GM19099 (cell line): ENCODE data around the gene PLEKHA5.

Source experiments
- POLR2A ChIP-seq: IDR thresholded peaks from 3 replicates; pipeline ENCODE4 v1.6.1; 2011; ENCODE audit warnings: low read depth; ENCODE audit not compliant: insufficient read length; ENCODE audit errors: extremely low read depth

Gene PLEKHA5

DNA sequence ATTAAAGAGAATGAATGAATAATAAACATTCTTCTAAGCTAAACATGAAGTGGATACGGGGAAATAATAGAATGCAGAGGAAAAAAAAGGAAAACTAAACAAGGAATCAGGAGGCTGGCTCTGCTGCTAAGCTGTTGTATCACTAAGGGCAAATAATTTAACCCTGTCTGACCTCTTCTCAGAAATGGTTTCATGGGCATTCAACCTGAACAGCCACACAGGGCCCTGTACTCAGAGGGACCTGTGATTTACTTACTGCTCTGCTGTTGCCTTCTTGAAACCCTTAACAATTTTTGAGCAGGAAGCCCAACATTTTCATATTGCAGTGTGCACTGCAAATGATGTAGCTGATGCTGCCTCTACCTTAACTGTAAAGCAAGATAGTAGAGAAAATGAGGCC, 14.2 kb upstream of the PLEKHA5 start:
- no peak for TF ChIP-seq POLR2A

DNA sequence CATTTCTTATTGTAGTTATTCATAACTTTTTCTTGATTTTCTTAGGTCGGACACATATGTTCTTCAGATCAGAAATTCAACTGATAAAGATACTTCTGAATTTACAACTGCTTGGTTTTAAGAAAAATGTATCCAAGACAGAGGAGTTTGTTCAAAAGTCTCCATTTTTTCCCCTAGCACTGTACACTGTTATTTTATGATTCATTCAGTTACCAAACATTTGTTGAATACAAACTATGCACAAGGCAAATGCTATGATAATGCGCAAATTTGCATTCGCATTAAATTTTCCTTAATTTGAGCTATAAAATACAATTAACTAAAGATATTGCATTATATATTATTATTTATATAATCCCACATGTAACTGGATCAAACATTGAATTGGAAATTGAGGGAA, 10.1 kb upstream of the PLEKHA5 start:
- no peak for TF ChIP-seq POLR2A

- no peak for TF ChIP-seq POLR2A
These were observed 8.7 kb upstream of the PLEKHA5 start for GRCh38 chr12:19120795-19121194.

DNA sequence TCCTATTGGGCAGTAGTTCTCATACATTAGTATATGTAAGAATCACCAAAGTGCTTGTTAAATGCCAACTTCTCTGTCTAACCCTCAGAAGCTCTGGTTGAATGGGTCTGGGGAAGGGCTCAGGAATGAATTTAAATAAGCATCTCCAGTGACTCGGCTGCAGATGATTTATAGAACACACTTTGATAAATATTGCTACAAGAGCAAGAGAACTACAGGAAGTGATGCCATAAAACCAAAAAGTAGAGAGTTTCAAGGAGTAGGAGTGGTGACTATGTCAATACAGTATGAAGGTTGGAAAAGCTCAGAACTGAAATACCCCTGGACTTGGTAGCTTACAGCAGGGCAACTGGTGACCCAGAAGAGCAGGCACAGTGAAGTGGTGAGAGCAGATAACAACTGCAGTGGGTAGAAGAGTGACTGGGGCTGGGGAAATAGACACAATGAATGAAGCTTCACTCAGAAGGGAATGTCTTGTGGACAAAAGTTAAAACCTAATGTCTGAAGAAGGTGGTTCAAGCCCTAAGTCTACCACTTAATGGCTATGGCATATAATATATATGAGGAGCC, 8.0 kb upstream of the PLEKHA5 start:
- TF ChIP-seq POLR2A, result no peak

DNA sequence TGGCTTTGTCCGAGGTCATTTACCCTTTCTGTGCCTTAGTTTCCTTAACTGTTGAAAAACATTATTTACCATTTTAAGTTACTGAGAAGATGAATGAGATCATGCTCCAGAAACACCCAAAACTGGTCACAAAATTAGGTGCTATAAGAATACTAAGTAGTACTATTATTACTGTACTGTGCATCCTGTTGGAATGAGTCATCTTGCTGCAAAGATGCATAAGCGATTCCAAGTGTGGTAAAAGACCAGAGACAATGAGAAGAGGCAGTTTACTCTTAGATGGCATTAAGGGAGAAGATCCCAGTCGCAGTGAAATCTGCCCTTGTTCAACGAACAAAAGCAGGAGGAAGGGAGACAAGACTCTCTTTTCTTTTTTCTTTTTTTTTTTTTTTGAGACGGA, 4.2 kb upstream of the PLEKHA5 start:
- TF ChIP-seq POLR2A, result no peak

GRCh38 chr12:19127270-19127669, 2.3 kb upstream of the PLEKHA5 start:
- no peak for TF ChIP-seq POLR2A

GRCh38 chr12:19128485-19128884, 1.0 kb upstream of the PLEKHA5 start:
- TF ChIP-seq POLR2A, result no peak

DNA sequence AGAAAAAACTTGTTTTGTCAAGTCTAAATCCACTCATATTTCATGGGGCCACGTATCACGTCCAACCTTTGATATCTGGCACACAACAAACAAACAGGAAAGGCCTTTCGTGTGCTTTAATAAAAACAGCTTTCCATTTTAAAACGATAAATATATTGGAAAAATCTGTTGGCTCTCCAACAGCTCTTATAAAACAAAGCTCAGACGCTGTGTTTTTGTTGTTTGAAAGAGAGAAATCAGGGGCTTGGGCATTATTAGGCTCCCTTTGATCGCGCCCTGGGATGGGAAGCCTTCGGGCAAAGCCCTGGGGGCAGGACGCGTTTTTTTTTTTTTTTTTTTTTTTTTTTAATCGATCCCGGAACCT, 429 bp upstream of the PLEKHA5 start:
- TF ChIP-seq POLR2A, result no peak

- TF ChIP-seq POLR2A, result no peak
These were observed 891 bp downstream of the PLEKHA5 start for GRCh38 chr12:19130224-19131024.

- TF ChIP-seq POLR2A, result no peak
These were observed 1.5 kb downstream of the PLEKHA5 start for GRCh38 chr12:19131025-19131444.

DNA sequence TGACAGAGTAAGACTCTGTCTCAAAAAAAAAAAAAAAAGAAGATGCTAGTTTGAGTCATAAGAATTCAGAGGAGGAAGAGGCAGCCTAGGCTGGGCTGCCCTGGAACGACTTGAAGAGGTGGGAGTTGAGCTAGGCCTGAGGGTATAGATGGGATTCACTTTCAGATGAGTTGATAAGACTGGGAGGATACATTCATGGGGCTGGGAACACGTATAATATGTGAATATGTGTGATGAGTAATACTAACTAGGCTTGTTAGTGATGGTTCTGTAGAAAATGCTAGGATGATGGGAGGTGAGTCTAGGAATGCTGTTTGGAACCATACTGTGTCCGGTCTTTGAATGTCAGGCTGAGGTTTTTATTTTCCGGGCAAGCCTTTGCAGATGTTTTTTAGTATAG, 9.0 kb downstream of the PLEKHA5 start:
- TF ChIP-seq POLR2A, result no peak

DNA sequence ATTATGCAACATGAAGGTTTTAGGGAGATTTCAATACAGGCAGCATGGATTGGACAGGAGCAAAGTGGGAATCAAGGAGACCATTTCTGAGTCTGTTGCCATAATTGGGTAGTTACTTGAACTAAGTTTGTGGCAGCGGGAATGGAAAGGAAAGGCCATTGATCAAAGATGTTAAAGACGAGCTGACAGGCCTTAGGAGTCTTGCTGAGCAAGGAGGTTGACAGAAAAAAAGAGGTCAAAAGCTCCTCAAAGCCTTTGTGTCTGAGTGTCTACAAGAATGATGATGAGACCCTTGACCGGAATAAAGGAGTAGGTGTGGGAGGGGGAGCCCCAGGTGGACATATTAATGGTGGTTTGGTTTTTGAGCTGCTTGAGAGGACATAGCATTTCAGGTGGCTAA, 9.4 kb downstream of the PLEKHA5 start:
- no peak for TF ChIP-seq POLR2A

DNA sequence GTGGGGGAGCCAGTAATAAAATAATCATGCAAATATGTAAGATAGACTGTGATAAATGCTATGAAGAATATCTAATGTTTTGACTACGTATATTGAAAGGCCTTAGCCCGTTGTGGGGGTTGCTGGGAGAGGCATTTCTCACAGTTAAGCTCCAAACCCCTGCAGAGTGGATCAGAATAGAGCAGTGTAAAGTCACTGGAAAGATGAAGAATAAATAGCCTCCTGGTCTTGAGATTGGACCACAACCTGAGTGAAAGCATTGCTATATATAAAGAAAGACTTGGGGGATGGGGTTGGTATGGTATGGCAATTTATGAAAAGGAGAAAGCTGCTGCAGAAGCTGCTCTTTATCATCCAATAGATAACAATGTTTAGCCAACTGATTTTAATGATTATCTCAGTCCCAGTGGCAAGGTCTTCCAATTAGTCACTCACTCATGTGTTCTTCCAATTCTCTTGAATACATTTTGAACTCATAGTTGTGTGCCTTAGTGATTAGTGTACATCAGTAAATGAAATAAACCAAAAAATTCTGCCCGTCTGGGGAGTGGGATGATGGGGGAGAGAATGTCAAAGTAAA, 10.2 kb downstream of the PLEKHA5 start:
- no peak for TF ChIP-seq POLR2A

DNA sequence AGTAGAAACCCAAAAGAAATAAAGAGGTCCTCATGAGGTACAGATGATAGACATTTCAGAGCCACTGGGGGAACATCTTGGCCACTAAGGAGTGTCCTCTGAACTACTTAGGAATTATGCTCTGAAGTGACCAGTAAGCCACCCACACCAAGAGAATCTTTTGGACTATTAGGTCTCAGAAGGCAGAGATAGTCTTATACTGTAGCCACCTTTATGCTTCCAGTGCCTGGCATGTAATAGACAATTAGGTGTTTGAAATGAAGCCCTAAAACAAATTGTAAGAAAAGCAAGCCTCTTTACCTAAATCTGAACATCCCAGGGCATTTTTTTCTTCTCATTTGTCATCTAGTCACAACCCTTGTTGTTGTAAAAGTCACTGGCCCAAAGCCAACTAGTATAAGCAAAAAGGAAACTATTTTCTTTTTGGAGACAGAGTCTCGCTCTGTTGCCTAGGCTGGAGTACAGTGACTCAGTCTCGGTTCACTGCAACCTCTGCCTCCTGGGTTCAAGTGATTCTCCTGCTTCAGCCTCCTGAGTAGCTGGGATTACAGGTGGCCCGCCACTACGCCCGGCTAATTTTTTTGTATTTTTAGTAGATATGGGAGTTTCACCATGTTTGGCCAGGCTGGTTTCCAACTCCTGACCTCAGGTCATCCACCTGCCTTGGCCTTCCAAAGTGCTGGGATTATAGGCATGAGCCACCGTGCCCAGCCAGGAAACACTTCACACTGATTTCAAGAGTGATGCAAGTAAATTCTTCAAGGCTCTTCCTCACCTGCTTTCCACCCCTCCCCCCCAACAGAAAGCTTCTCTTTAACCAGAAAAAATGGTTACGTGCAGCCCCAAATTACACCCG, 11.1 kb downstream of the PLEKHA5 start:
- TF ChIP-seq POLR2A, result no peak

GRCh38 chr12:19142499-19142898, 13.0 kb downstream of the PLEKHA5 start:
- TF ChIP-seq POLR2A, result no peak

GRCh38 chr12:19144287-19144686, 14.8 kb downstream of the PLEKHA5 start:
- TF ChIP-seq POLR2A, result no peak

DNA sequence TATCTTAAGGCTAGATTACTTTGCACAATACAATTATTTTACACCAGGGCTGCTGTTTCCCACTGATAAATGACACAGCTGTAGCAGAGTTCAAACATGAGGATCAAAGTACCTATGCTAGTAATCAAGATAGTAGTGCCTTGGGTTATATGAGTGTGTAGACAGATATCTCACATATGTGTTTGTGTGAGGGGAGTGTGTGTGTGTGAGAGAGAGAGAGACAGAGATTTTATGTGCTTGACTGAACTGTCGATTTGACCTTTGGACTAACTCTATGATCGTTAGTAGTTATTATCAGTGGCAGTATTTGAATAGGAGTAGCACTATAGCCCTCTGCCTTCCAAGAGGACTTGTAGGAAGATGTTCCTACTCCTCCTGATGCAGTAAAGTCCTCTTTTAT, 15.5 kb downstream of the PLEKHA5 start:
- TF ChIP-seq POLR2A, result no peak
